Measurements from ENCODE around the gene ATF5.

DNA sequence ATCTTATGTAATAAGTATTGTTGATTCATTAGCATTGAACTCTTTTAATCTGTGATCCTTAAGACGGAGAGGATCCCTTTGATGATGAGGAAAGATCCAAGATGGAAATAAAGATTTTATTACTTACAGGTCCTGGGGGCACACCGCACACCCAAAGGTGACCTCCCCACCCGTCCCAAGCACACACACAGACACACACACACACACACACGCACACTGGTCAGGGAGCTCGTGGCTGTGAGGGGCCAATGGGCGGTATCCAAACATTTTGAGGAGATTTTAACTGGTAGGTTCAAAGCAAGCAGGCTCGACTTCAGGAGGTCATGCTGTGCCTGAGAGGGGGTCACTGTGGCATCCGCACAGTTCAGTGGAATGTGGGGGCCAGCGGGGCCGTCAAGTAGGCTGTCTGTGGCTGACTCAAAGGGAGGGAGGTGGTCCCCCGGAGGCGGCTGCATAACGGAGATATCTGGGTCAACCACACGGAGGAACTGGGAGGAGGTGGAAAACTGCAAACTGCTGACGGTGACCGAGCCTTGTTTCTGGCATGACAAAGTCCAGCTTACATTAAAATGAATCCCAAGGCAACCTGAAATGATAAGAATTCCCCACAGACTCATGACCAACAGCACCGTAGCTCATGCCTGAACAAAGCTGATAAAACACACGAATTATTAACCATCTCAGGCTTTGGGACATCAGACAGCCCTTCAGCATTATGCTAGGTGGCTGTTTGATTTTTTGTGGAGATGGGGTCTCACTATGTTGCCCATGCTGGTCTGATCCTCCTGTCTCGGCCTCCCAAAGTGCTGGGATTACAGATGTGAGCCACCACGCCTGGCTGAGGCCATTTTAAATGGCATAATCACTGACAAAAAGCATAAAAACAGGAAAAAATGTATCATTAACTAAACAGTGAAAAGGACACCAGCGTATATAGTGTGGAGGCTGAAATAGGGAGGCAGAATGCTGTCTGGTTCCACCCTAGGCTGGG is 52.9 kb downstream of the ATF5 start:
- no peak for TF ChIP-seq TBP (IDR thresholded peaks at IDR 0.05; ENCODE audit: low read depth, low read length)
- TF ChIP-seq, protein P1, sequence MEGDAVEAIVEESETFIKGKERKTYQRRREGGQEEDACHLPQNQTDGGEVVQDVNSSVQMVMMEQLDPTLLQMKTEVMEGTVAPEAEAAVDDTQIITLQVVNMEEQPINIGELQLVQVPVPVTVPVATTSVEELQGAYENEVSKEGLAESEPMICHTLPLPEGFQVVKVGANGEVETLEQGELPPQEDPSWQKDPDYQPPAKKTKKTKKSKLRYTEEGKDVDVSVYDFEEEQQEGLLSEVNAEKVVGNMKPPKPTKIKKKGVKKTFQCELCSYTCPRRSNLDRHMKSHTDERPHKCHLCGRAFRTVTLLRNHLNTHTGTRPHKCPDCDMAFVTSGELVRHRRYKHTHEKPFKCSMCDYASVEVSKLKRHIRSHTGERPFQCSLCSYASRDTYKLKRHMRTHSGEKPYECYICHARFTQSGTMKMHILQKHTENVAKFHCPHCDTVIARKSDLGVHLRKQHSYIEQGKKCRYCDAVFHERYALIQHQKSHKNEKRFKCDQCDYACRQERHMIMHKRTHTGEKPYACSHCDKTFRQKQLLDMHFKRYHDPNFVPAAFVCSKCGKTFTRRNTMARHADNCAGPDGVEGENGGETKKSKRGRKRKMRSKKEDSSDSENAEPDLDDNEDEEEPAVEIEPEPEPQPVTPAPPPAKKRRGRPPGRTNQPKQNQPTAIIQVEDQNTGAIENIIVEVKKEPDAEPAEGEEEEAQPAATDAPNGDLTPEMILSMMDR (IDR thresholded peaks at IDR 0.05; ENCODE audit: control extremely low read depth in 1 of 3, insufficient read depth in 1 of 3, low read depth in 1 of 3, low read length in 3 of 3) = no peak

Measured in H1 (cell line).